ENCODE data around the gene THUMPD1. TPM values are rescaled to one million over a fixed set of nuclear protein-coding genes. Genes with fewer than 3 reads are reported as not detected.
"Not testable (repeated sequence)": the region's sequence is repeated elsewhere in the genome, so short reads cannot be mapped to it uniquely, and the experiment has no call there.

THUMPD1 gene
- total RNA-seq, 1 donor from 2014 or later, result 30.1 TPM

- DNase-seq, result no peak
- Mint-ChIP-seq H3K4me3 (ENCODE audit: unreplicated experiment) (no peak overlapping the region), H3K27ac (ENCODE audit: unreplicated experiment) (no peak overlapping the region), H3K36me3 (ENCODE audit: unreplicated experiment) (no peaks in the 10 kb centered on the region), H3K4me1 (ENCODE audit: low read depth, unreplicated experiment) (no peaks in the 10 kb centered on the region), H3K9me3 (ENCODE audit: unreplicated experiment) (peaks cover 1% of the 10 kb centered on the region), H3K27me3 (ENCODE audit: unreplicated experiment) (no peaks in the 10 kb centered on the region)
- TF ChIP-seq CTCF (IDR thresholded peaks at IDR 0.05; ENCODE audit: partially characterized antibody, unreplicated experiment), result no peak
Observed at GRCh38 chr16:20767577-20767976, 26.0 kb upstream of the THUMPD1 start.

GRCh38 chr16:20766294-20766693 is 24.7 kb upstream of the THUMPD1 start:
- no peaks in the 10 kb centered on the region for H3K27me3 Mint-ChIP-seq (ENCODE audit: unreplicated experiment)
- no peak overlapping the region for H3K4me3 Mint-ChIP-seq (ENCODE audit: unreplicated experiment)
- H3K9me3 Mint-ChIP-seq (ENCODE audit: unreplicated experiment), result peaks cover 2% of the 10 kb centered on the region
- no peak overlapping the region for H3K27ac Mint-ChIP-seq (ENCODE audit: unreplicated experiment)
- H3K4me1 Mint-ChIP-seq (ENCODE audit: low read depth, unreplicated experiment), result no peaks in the 10 kb centered on the region
- TF ChIP-seq CTCF (IDR thresholded peaks at IDR 0.05; ENCODE audit: partially characterized antibody, unreplicated experiment), result no peak
- H3K36me3 Mint-ChIP-seq (ENCODE audit: unreplicated experiment), result no peaks in the 10 kb centered on the region
- DNase-seq, result no peak

- Mint-ChIP-seq H3K36me3 (ENCODE audit: unreplicated experiment) (no peaks in the 10 kb centered on the region), H3K4me3 (ENCODE audit: unreplicated experiment) (no peak overlapping the region), H3K27me3 (ENCODE audit: unreplicated experiment) (no peaks in the 10 kb centered on the region), H3K4me1 (ENCODE audit: low read depth, unreplicated experiment) (no peaks in the 10 kb centered on the region), H3K9me3 (ENCODE audit: unreplicated experiment) (peaks cover 2% of the 10 kb centered on the region), H3K27ac (ENCODE audit: unreplicated experiment) (no peak overlapping the region)
- TF ChIP-seq CTCF (IDR thresholded peaks at IDR 0.05; ENCODE audit: partially characterized antibody, unreplicated experiment), result no peak
- DNase-seq, result no peak
Observed at GRCh38 chr16:20765732-20766131, 24.1 kb upstream of the THUMPD1 start.

- not testable (repeated sequence) for H3K27ac Mint-ChIP-seq (ENCODE audit: unreplicated experiment); H3K36me3 Mint-ChIP-seq (ENCODE audit: unreplicated experiment); H3K27me3 Mint-ChIP-seq (ENCODE audit: unreplicated experiment); H3K4me1 Mint-ChIP-seq (ENCODE audit: low read depth, unreplicated experiment); H3K9me3 Mint-ChIP-seq (ENCODE audit: unreplicated experiment); DNase-seq; H3K4me3 Mint-ChIP-seq (ENCODE audit: unreplicated experiment)
Observed at GRCh38 chr16:20764448-20764847, 22.8 kb upstream of the THUMPD1 start.

- Mint-ChIP-seq H3K36me3 (ENCODE audit: unreplicated experiment) (no peaks in the 10 kb centered on the region), H3K27me3 (ENCODE audit: unreplicated experiment) (no peaks in the 10 kb centered on the region), H3K4me1 (ENCODE audit: low read depth, unreplicated experiment) (no peaks in the 10 kb centered on the region), H3K27ac (ENCODE audit: unreplicated experiment) (no peak within 1 kb of the TSS), H3K4me3 (ENCODE audit: unreplicated experiment) (no peak within 1 kb of the TSS), H3K9me3 (ENCODE audit: unreplicated experiment) (peaks cover 2% of the 10 kb centered on the region)
- TF ChIP-seq CTCF (IDR thresholded peaks at IDR 0.05; ENCODE audit: partially characterized antibody, unreplicated experiment), result no peak
- no peak for DNase-seq
Observed at GRCh38 chr16:20763461-20764232, 22.0 kb upstream of the THUMPD1 start, which contains the start of gene ACSM3. ACSM3 (plus strand) TSS chr16:20764014; CDS start chr16:20770035, 6,021 bp downstream.
